ENCODE results near the gene TNFSF11. TPM values are rescaled to one million over a fixed set of nuclear protein-coding genes. Genes with fewer than 3 reads are reported as not detected.
A peak's percentile ranks its signal among the peaks of the same experiment; 100 is the strongest.

Gene TNFSF11
- total and polyA plus RNA-seq, 2 experiments from 2014 or later = not detected

- Histone ChIP-seq H4K20me1 (ENCODE audit: insufficient read depth) (no peaks in the 10 kb centered on the region), H3K4me3 (no peak overlapping the region), H3K9me3 (ENCODE audit: low read depth) (no peaks in the 10 kb centered on the region), H3K4me2 (ENCODE audit: unreplicated experiment) (no peak overlapping the region), H3F3A (ENCODE audit: insufficient read depth) (no peaks in the 10 kb centered on the region), H3K79me2 (ENCODE audit: insufficient read depth) (no peaks in the 10 kb centered on the region), H3K36me3 (ENCODE audit: low read depth) (no peaks in the 10 kb centered on the region), H2AFZ (no peak overlapping the region), H3K9ac (no peak overlapping the region), H3K27ac (no peak overlapping the region), H3K9me2 (ENCODE audit: insufficient read depth) (no peaks in the 10 kb centered on the region), H3K27me3 (replicated peaks; ENCODE audit: insufficient read depth) (peaks cover 69% of the 10 kb centered on the region), H3K4me1 (ENCODE audit: insufficient read depth) (no peaks in the 10 kb centered on the region)
- peak; percentile 9 for DNase-seq
- TF ChIP-seq EZH2 (IDR thresholded peaks at IDR 0.05; ENCODE audit: insufficient read depth, poor library complexity, severe bottlenecking) (no peak), EZH2phosphoT487 (IDR thresholded peaks at IDR 0.05; ENCODE audit: insufficient read depth, low read depth) (no peak)
- 9% methylated on average over 50 to 51 of the region's 51 CpGs for WGBS, 2 experiments (ENCODE audit: low coverage in 1 of 2, low lambda C conversion rate in 2 of 2, missing lambda C conversion rate in 2 of 2)
- in situ Hi-C loops (cut with MboI) = no loop called here
These were observed 721 bp downstream of the TNFSF11 start for GRCh38 chr13:42574435-42575311.

DNA sequence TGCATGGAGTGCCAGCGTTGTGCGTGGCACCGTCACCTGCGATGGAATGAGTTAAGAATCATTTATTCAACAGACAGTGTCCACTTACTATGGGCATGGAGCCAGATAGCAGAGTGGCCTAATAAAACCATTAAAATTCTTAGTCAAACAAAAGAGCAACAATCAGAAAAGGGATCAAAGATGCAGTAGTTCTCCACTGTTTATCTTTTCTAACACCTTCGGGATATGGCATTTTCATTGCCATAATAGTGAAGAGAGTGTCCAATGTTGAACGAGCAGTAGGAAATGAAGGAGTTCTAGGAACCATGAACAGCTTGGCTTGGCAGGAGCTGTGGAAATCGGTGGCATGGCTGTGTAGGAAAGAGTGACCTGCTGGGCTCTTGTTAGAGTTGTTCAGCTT lies 2.0 kb downstream of the TNFSF11 start:
- H3K9me2 ChIP-seq (ENCODE audit: insufficient read depth) = no peaks in the 10 kb centered on the region
- no peaks in the 10 kb centered on the region for H3K4me1 ChIP-seq (ENCODE audit: insufficient read depth)
- no peaks in the 10 kb centered on the region for H3F3A ChIP-seq (ENCODE audit: insufficient read depth)
- H3K9me3 ChIP-seq (ENCODE audit: low read depth) = no peaks in the 10 kb centered on the region
- DNase-seq = no peak
- no peak overlapping the region for H3K27ac ChIP-seq
- H3K27me3 ChIP-seq (replicated peaks; ENCODE audit: insufficient read depth) = peaks cover 72% of the 10 kb centered on the region
- TF ChIP-seq EZH2phosphoT487 (IDR thresholded peaks at IDR 0.05; ENCODE audit: insufficient read depth, low read depth) (no peak), EZH2 (IDR thresholded peaks at IDR 0.05; ENCODE audit: insufficient read depth, poor library complexity, severe bottlenecking) (no peak)
- no peaks in the 10 kb centered on the region for H4K20me1 ChIP-seq (ENCODE audit: insufficient read depth)
- in situ Hi-C loops (cut with MboI) = no loop called here
- 65 to 71% methylated on average over 7 of the region's 7 CpGs for WGBS, 2 experiments (ENCODE audit: low coverage in 1 of 2, low lambda C conversion rate in 2 of 2, missing lambda C conversion rate in 2 of 2)
- no peak overlapping the region for H3K4me3 ChIP-seq
- no peak overlapping the region for H2AFZ ChIP-seq
- no peaks in the 10 kb centered on the region for H3K36me3 ChIP-seq (ENCODE audit: low read depth)
- no peak overlapping the region for H3K9ac ChIP-seq
- no peaks in the 10 kb centered on the region for H3K79me2 ChIP-seq (ENCODE audit: insufficient read depth)
- no peak overlapping the region for H3K4me2 ChIP-seq (ENCODE audit: unreplicated experiment)

DNA sequence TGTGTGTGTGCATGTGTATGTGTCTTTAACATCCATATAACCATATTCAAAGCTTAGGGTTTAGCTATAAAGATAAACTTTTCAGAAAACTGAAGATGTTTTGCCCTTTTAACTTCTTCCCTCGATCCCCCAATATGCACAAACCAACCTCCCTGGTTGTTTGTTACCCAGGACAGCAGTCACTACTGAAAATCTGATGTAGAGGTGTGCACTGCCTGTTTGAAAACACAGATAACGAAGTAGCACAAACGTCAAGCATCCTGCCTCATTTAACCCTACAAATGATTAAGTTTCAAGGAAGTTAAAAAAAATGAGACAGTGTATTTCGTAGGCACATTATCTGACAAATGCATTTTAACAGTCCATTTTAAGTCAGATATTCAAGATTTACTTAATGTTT lies 3.6 kb downstream of the TNFSF11 start:
- no peak overlapping the region for H3K9ac ChIP-seq
- H4K20me1 ChIP-seq (ENCODE audit: insufficient read depth) = no peaks in the 10 kb centered on the region
- H3K4me2 ChIP-seq (ENCODE audit: unreplicated experiment) = no peak overlapping the region
- peaks cover 71% of the 10 kb centered on the region for H3K27me3 ChIP-seq (replicated peaks; ENCODE audit: insufficient read depth)
- no peaks in the 10 kb centered on the region for H3K9me3 ChIP-seq (ENCODE audit: low read depth)
- no peak for DNase-seq
- H3K79me2 ChIP-seq (ENCODE audit: insufficient read depth) = no peaks in the 10 kb centered on the region
- in situ Hi-C loops (cut with MboI) = no loop called here
- H3K9me2 ChIP-seq (ENCODE audit: insufficient read depth) = no peaks in the 10 kb centered on the region
- H3K4me1 ChIP-seq (ENCODE audit: insufficient read depth) = no peaks in the 10 kb centered on the region
- 14 to 18% methylated on average over 4 of the region's 4 CpGs for WGBS, 2 experiments (ENCODE audit: low coverage in 1 of 2, low lambda C conversion rate in 2 of 2, missing lambda C conversion rate in 2 of 2)
- TF ChIP-seq EZH2phosphoT487 (IDR thresholded peaks at IDR 0.05; ENCODE audit: insufficient read depth, low read depth) (no peak), EZH2 (IDR thresholded peaks at IDR 0.05; ENCODE audit: insufficient read depth, poor library complexity, severe bottlenecking) (no peak)
- H2AFZ ChIP-seq = no peak overlapping the region
- H3K27ac ChIP-seq = no peak overlapping the region
- no peak overlapping the region for H3K4me3 ChIP-seq
- no peaks in the 10 kb centered on the region for H3F3A ChIP-seq (ENCODE audit: insufficient read depth)
- no peaks in the 10 kb centered on the region for H3K36me3 ChIP-seq (ENCODE audit: low read depth)

DNA sequence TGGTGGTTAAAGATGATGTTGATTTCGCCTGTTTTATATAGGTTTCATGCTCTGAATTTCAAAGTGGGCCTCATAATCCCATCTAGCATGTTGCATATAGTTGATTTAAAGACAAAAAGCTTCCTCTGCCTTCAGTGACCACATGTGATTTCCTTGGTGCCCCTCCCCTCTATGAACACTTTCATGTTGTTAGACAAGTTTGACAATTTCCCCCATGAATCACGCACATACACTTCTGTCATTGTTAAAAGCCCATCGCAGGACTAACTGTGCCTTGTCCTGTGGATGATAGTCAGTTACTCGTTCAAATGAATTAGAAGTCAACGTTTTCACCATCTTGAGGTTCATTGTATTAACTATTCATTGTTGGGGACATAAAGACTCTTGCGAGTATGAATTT lies 6.7 kb downstream of the TNFSF11 start:
- H3K9ac ChIP-seq = no peak overlapping the region
- peaks cover 46% of the 10 kb centered on the region for H3K27me3 ChIP-seq (replicated peaks; ENCODE audit: insufficient read depth)
- H3F3A ChIP-seq (ENCODE audit: insufficient read depth) = no peaks in the 10 kb centered on the region
- no peaks in the 10 kb centered on the region for H3K9me2 ChIP-seq (ENCODE audit: insufficient read depth)
- no peak overlapping the region for H3K4me2 ChIP-seq (ENCODE audit: unreplicated experiment)
- DNase-seq = no peak
- no peaks in the 10 kb centered on the region for H3K4me1 ChIP-seq (ENCODE audit: insufficient read depth)
- no peak overlapping the region for H3K27ac ChIP-seq
- no peaks in the 10 kb centered on the region for H3K36me3 ChIP-seq (ENCODE audit: low read depth)
- H2AFZ ChIP-seq = no peak overlapping the region
- TF ChIP-seq EZH2phosphoT487 (IDR thresholded peaks at IDR 0.05; ENCODE audit: insufficient read depth, low read depth) (no peak), EZH2 (IDR thresholded peaks at IDR 0.05; ENCODE audit: insufficient read depth, poor library complexity, severe bottlenecking) (no peak)
- no peaks in the 10 kb centered on the region for H3K79me2 ChIP-seq (ENCODE audit: insufficient read depth)
- H3K9me3 ChIP-seq (ENCODE audit: low read depth) = no peaks in the 10 kb centered on the region
- 48 to 49% methylated on average over 6 of the region's 6 CpGs for WGBS, 2 experiments (ENCODE audit: low coverage in 1 of 2, low lambda C conversion rate in 2 of 2, missing lambda C conversion rate in 2 of 2)
- H4K20me1 ChIP-seq (ENCODE audit: insufficient read depth) = no peaks in the 10 kb centered on the region
- in situ Hi-C loops (cut with MboI) = no loop called here
- no peak overlapping the region for H3K4me3 ChIP-seq
